GM18511 (cell line): ENCODE measurements around the gene OGDH.

Experiments
- ATAC-seq: cut with Tn5 transposase; IDR thresholded peaks from one replicate; pipeline ENCODE4 v1.9.1; 2021; ENCODE audit warnings: mild to moderate bottlenecking, moderate library complexity; ENCODE audit not compliant: unreplicated experiment

Gene OGDH

DNA sequence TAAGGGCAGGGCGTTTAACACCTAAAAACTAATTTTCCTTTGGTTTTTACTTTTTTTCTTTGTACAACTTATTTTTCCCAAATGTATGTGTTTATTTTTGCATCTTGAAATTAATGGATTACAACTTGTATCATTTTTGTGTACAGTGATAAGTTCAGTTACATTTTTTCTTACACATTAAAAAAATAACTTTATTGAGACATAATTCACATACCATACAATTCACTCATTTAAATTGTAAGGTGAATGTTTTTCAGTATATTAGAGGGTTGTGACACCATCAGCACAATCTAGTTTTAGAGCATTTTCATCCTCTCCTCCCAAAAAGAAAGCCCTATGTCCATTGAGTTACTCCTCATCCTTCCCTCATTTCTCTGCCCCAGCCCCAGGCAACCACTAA lies 11.6 kb downstream of the OGDH start:
- ATAC-seq: no peak

GRCh38 chr7:44618753-44619152 lies 12.3 kb downstream of the OGDH start:
- no peak for ATAC-seq

DNA sequence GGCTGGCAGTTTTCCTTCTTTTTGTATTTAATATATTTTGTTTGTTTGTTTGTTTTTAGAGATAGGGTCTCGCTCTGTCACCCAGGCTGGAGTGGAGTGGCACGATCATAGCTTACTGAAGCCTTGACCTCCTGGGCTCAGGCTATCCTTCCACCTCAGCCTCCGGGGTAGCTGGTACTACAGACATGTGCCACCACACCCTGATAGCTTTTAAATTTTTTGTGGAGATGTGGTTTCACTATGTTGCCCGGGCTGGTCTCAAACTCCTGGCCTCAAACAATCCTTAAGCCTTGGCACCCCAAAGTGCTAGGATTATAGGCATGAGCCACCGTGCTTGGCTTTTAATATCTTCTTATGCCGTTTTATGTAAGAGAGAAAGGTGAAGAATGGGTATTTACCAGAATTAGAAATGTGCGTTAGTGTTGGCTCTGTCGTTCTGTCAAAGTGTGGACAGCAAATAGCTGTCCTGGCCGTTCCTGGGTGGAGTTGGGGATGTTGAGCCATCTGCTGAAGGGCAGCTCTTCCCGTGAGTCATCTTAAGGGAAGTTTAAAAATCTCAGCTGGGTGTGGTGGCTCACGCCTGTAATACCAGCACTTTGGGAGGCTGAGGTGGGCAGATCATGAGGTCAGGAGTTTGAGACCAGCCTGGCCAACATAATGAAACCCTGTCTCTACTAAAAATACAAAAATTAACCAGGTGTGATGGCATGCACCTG lies 14.8 kb downstream of the OGDH start:
- ATAC-seq: no peak

DNA sequence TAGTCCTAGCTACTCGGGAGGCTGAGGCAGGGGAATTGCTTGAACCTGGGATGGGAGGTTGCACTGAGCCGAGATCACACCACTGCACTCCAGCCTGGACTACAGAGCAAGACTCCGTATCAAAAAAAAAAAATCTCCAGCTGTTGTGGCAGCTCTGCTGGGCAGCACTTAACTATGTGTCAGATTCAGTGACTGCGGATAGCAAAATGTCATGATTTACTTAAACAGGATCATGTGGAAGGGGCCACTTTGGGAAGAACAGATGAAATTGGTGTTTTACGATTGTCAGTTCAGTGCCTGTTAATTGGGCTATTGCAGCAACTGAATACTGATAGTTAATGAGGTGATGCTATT lies 15.3 kb downstream of the OGDH start:
- ATAC-seq: no peak

- peak; percentile 75 for ATAC-seq
Measured at GRCh38 chr7:44622342-44623151, 16.1 kb downstream of the OGDH start.

DNA sequence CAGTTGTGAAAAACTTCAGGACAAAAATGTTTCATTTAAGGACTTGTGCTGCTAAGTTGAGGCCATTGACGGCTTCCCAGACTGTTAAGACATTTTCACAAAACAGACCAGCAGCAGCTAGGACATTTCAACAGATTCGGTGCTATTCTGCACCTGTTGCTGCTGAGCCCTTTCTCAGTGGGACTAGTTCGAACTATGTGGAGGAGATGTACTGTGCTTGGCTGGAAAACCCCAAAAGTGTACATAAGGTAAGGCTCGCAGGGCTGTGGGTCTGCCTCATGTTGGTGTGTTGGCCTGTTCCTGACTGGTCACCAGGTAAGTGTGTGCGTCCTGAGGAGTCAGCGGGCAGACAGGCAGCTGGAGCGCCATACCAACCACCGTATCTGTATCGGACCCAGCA lies 17.9 kb downstream of the OGDH start:
- no peak for ATAC-seq

DNA sequence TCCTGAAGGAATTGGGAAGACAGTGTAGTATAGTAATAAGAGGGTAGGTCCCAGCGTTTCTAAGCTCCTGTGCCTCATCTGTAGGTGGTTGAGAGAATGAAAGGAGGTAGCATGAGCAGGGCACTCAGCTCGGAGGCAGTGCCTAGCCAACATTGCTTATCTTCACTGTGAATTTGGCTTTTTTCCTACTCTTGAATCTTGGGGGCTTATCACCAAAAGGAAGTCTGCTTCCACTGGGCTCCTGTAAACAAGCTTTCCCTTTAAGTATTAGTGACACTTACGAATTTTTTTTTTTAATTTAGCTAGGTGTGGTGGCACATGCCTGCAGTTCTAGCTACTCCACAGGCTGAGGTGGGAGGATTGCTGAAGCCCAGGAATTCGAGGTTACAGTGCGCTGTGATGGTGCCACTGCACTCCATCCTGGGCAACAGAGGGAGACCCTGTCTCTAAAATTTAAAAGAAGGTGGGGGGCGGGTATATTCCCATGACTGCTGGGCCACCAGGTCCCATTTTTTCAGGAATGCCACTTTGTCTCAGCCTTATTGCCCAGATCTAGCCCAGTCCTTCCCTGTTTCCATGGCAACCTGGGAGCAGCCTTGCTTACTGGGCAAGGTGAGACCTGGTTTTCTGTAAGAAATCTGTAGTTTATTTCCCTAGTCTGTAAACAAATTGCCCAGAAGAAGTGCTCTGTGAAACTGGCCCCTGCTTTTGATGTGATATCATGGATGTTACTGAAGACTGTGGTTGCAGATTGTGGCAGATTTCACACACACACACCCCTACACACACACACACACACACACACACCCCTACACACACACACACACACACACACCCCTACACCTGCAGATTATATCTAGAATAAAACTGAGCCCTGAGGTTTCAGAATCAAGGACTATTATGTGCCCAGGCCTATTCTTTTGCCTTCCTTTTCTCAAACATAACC lies 19.4 kb downstream of the OGDH start:
- ATAC-seq: no peak

GRCh38 chr7:44626620-44627019 lies 20.2 kb downstream of the OGDH start:
- ATAC-seq: no peak

- peak; percentile 57 for ATAC-seq
Measured at GRCh38 chr7:44629829-44630522, 23.5 kb downstream of the OGDH start.

GRCh38 chr7:44630792-44631457 lies 24.5 kb downstream of the OGDH start:
- ATAC-seq: no peak

DNA sequence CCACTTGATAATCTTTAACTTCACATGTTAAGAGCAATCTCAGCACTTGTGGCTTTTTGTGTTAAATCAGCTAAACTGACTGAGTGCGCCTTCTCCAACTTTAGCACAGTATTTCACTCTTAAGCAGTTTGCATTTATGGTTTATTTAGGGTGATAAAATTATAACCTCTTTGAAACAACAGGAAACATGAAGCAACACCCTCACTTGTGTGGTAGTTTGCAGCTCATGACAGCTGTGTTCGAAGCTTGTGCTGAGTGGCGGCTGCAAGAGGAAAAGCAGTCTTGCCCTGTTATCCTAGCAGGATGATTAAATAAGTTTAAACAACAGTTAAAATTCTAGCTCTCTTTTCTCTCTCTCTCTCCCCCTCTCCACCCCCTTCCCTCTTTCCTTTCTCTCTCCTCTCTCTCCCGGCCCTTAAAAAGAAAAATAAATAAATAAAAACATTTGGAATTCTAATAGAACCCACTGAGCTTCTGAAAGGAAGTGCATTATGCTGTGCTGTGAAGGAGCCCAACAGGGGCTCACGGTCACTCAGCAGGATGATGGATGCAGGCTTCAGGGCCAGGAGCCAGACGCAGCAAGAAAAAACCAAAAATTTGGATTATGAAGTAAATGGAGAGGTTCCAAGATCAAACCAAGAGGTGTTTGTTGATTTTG lies 25.2 kb downstream of the OGDH start:
- no peak for ATAC-seq

DNA sequence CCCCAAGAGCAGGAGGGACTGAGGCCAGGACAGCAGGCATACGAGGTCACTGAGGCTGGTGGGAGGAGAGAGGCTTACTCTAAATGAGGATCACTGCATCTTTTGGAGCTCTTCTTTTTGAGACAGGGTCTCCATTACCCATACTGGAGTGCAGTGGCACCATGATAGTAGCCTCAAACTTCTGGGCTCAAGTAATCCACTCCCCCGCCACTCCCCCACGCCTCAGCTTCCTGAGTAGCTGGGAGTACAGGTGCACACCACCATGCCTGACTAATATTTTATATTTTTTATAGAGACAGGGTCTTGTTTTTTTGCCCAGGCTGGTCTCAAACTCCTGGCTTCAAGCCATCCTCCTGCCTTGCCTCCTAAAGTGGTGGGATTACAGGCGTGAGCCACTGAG lies 25.8 kb downstream of the OGDH start:
- no peak for ATAC-seq

- peak; percentile 64 for ATAC-seq
Measured at GRCh38 chr7:44633254-44634186, 27.1 kb downstream of the OGDH start.

DNA sequence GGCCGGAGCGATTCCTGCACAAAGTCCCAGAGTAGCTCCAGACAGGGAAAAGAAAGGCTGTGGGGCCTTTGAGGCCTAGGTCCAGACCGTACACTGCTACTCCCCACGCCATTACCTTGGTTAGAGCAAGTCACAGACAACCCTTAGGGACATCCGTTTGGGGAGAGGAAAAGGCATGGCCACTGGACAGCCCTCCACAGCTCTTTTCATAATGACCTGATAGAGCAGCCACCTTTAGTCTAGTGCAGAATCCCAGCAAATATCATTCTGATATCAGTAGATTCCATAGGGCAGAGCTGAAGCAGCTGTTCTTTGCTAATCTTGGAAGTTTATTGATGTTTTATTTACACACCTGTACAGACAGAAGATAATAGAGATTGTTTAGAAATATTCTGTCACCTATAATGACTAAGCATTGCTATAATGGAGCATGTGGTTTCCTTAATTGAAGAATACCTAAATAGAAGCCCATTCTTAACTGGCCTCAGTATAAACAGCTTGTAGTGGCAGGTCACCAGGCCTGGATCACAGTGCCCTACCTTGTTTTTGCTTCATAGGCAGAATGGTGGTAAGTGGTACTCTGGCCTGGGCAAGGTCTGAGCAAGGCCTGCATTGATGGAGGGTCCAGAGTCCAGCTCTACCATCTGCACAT lies 27.9 kb downstream of the OGDH start:
- no peak for ATAC-seq

DNA sequence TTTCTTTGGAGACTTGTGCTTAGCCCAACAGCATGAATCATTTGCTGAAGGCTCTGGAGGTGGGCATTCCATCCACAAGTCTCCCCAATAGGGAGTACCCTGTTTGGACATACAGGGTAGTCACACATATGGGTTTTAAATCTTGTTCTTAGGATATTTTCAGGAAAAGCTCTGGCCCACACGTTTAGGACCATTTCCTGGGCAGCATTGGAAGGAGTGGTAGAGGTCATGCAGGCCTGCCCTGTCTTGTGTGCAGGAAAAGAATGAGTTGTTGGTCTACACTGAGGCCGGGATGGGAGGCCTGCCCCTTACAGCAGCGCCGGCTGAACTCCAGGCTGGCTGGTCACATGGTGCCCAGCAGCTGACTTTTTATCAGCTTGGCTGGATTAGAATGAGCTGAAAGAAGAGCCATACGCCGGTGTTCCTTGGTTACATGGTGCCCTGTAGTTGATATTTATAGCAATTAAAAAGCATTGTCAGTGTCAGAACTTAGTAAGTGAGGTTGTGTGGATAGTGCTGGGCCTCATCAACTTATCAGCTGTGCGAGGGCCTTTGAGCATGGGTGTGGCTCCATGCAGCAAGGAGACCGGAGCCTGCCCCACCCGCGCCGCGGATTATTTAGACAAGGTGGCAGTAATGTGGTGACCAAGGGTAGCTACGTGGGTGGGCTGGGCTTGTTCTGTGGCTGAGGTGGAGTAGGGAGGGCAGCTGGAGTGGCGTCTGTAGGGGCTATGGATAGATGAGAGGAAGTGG lies 28.6 kb downstream of the OGDH start:
- no peak for ATAC-seq

DNA sequence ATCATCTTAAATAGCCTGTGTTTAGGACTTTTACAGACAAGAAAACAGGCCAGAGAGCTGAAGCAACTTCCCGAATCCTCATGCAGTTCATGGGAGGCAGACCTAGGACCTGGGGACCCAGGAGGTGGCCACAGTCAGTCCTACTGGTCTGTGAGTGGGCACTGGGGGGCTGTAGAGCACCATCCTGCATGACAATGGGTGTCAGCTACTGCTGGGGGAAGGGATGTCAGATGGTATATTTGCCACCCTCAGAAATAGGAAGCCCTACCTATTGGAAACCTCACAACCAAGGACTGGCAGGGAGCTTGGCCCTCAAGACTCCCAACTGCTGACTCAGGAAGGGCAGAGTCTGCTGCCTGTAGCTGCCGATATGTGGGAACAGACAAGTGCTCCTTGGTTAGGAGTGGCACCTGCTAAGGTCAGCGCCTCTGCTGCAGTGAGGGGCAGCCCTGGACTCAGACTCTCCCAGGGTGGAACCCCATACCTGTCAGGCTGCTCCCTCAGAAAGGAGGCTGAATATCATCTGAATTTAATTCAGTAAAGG lies 29.7 kb downstream of the OGDH start:
- ATAC-seq: no peak

GRCh38 chr7:44636926-44637325 lies 30.5 kb downstream of the OGDH start:
- ATAC-seq: no peak
